HEK293T (cell line): ENCODE measurements around the gene COX8A.

Source experiments
- ARNT ChIP-seq: fragments of 450-650 bp; IDR thresholded peaks from 2 replicates; pipeline ENCODE4 v1.6.1; 2017; ENCODE audit warnings: mild to moderate bottlenecking
- BHLHE40 ChIP-seq: fragments of 450-650 bp; IDR thresholded peaks from 2 replicates; pipeline ENCODE4 v1.6.1; 2016; ENCODE audit warnings: mild to moderate bottlenecking, moderate library complexity, borderline replicate concordance
- ELF4 ChIP-seq: fragments of 450-650 bp; IDR thresholded peaks from 2 replicates; pipeline ENCODE4 v1.6.1; 2017; ENCODE audit warnings: antibody characterized with exemption
- FOXM1 ChIP-seq: fragments of 450-650 bp; IDR thresholded peaks from 2 replicates; pipeline ENCODE4 v1.6.1; 2017; ENCODE audit warnings: mild to moderate bottlenecking, borderline replicate concordance
- SUZ12 ChIP-seq: fragments of 450-650 bp; IDR thresholded peaks from 2 replicates; pipeline ENCODE4 v1.6.1; 2016; ENCODE audit warnings: mild to moderate bottlenecking
- TARDBP ChIP-seq: fragments of 450-650 bp; IDR thresholded peaks from 2 replicates; pipeline ENCODE4 v1.6.1; 2016
- TF ChIP-seq, protein P1 (sequence below): fragments of 450-650 bp; IDR thresholded peaks from 2 replicates; pipeline ENCODE4 v1.6.1; 2016

GRCh38 chr11:63991558-63991957 is 17.1 kb downstream of the COX8A start:
- TF ChIP-seq TARDBP (no peak), ELF4 (no peak), BHLHE40 (no peak), FOXM1 (no peak), ARNT (no peak), SUZ12 (no peak)
- TF ChIP-seq, protein P1, sequence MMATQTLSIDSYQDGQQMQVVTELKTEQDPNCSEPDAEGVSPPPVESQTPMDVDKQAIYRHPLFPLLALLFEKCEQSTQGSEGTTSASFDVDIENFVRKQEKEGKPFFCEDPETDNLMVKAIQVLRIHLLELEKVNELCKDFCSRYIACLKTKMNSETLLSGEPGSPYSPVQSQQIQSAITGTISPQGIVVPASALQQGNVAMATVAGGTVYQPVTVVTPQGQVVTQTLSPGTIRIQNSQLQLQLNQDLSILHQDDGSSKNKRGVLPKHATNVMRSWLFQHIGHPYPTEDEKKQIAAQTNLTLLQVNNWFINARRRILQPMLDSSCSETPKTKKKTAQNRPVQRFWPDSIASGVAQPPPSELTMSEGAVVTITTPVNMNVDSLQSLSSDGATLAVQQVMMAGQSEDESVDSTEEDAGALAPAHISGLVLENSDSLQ: no peak
